NB4 (cell line): ENCODE data around the gene GRM1.
A peak's percentile ranks its signal among the peaks of the same experiment; 100 is the strongest.

Experiments
- DNase-seq: peaks from one replicate; pipeline ENCODE4 v3.0.0; 2010; ENCODE audit warnings: low read depth
- H3K4me3 ChIP-seq: one replicate; pipeline ENCODE4 v1.5.1; 2011; ENCODE audit warnings: mild to moderate bottlenecking, low read depth, low read length, moderate library complexity
- MYC ChIP-seq: IDR thresholded peaks from 2 replicates; pipeline ENCODE4 v1.6.1; 2011; ENCODE audit warnings: low read depth, low read length
- POLR2A ChIP-seq: IDR thresholded peaks from 2 replicates; pipeline ENCODE4 v1.6.1; 2011; ENCODE audit warnings: mild to moderate bottlenecking; ENCODE audit not compliant: insufficient read length; ENCODE audit errors: extremely low read depth
- TF ChIP-seq, protein P1 (sequence below): IDR thresholded peaks from one replicate; pipeline ENCODE4 v1.5.1; 2012; ENCODE audit warnings: low read depth, low read length
- TF ChIP-seq, protein P2 (sequence below): IDR thresholded peaks from 2 replicates; pipeline ENCODE4 v1.6.1; 2011; ENCODE audit warnings: low read depth, low read length

Gene GRM1

DNA sequence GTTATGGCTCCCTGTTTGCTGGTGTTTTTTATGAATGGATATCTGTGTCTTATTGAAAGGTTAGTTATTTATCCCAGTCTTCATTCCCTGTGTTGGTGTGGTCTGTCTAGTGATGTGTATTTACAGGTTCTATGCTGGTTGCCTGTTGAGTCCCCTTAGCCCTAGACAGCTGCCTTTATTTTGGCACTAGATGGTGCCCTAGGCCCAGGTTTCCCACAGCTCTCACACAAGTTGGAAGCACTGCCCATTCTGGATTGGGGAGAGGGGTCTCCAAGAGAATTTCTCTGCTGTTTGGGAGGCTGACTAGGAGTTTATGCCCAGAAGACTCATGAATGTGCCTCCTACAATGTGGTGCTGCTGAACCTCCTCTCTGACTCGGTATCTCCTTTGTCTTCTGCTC lies 12.4 kb downstream of the GRM1 start:
- H3K4me3 ChIP-seq = no peak overlapping the region
- DNase-seq = peak; percentile 47
- no peak for TF ChIP-seq MYC
- TF ChIP-seq, protein P1, sequence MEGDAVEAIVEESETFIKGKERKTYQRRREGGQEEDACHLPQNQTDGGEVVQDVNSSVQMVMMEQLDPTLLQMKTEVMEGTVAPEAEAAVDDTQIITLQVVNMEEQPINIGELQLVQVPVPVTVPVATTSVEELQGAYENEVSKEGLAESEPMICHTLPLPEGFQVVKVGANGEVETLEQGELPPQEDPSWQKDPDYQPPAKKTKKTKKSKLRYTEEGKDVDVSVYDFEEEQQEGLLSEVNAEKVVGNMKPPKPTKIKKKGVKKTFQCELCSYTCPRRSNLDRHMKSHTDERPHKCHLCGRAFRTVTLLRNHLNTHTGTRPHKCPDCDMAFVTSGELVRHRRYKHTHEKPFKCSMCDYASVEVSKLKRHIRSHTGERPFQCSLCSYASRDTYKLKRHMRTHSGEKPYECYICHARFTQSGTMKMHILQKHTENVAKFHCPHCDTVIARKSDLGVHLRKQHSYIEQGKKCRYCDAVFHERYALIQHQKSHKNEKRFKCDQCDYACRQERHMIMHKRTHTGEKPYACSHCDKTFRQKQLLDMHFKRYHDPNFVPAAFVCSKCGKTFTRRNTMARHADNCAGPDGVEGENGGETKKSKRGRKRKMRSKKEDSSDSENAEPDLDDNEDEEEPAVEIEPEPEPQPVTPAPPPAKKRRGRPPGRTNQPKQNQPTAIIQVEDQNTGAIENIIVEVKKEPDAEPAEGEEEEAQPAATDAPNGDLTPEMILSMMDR = peak; percentile 32

DNA sequence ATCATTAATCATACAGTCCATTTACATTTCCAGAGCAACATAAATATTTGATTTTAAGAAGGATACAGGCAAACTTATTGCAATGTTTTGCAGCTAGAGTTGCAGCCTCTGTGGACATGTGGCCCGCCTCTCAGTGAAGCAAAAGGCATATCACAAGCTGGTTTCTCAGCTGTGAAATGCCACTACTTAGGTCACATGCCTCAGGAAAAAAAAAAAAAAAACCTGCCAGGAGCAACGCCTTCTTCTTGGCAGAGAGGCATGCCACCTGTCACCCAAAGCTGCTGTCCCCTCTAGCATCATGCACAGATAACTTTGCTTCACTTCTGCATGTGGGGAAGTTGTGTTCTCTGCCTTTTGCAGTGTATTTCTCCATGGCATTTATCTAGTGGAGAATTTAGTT lies 18.5 kb downstream of the GRM1 start:
- DNase-seq = no peak
- TF ChIP-seq POLR2A (no peak), MYC (no peak)
- TF ChIP-seq, protein P1 = no peak
- TF ChIP-seq, protein P2, sequence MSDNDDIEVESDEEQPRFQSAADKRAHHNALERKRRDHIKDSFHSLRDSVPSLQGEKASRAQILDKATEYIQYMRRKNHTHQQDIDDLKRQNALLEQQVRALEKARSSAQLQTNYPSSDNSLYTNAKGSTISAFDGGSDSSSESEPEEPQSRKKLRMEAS = no peak
- no peak overlapping the region for H3K4me3 ChIP-seq

DNA sequence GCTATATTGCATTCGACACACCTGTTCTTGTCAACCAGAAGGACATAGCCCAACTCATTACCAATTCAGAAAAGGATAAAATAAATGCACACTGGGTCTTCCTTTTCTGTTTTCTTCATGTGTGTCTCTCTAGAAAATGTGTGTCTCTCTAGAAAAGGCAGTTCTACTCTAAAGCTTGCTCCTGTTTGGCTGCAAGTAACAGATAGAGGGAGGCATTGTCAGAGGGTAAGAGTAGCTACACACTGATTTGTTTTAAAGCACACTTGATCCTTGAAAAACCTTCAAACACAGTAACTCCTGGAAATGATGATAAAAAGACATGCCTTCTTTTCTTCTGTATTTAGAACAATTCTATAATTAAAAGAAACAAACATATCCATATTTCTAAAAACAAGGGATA lies 21.3 kb downstream of the GRM1 start:
- DNase-seq = no peak
- TF ChIP-seq, protein P1 = no peak
- TF ChIP-seq MYC = no peak
- TF ChIP-seq, protein P2 = no peak
- TF ChIP-seq POLR2A = no peak
- H3K4me3 ChIP-seq = no peak overlapping the region

DNA sequence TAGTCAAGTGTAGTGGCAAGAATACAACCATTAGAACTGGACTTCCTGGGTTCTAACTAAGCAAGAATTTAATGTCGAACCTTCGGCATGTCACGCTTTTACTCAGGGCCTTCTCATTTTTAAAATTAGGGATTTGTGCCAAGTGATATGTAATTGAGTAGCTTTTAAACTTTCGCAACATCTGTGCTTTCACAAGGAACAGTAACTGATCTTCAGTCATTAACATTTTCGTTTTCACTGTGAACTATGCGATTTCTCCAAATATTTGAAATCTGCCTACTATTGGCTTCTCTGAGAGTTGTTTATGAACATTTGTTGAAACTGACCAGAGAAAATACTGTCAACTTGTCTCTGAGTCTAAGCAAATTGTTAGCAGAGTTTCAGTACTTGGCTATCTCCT lies 27.6 kb downstream of the GRM1 start:
- H3K4me3 ChIP-seq = no peak overlapping the region
- no peak for TF ChIP-seq MYC
- TF ChIP-seq, protein P2 = no peak
- TF ChIP-seq POLR2A = no peak
- TF ChIP-seq, protein P1 = no peak
- no peak for DNase-seq

DNA sequence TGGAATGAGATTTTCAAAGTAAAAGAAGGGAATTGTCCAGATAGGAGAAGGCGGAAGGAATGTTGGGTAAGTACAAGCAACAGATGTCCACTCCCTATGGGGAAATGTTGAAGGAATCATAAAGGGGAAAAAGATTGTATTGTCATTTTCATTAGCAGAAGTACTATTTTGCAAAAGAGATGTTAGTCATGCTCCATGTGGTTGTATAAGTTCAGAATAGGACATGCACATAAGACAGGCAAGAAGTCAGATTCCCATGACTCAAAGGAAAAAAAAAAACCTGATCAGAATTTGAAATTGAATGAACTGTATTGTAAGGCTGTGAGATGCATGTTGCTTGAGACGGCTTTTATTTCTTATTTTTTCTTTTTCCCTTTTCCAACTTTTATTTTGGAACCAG lies 36.8 kb downstream of the GRM1 start:
- no peak overlapping the region for H3K4me3 ChIP-seq
- TF ChIP-seq MYC (no peak), POLR2A (no peak)
- TF ChIP-seq, protein P1 = no peak
- TF ChIP-seq, protein P2 = no peak
- DNase-seq = no peak

GRCh38 chr6:146066506-146066905 lies 37.6 kb downstream of the GRM1 start:
- TF ChIP-seq, protein P2 = no peak
- TF ChIP-seq POLR2A (no peak), MYC (no peak)
- TF ChIP-seq, protein P1 = no peak
- no peak for DNase-seq
- H3K4me3 ChIP-seq = no peak overlapping the region
